Hepatocyte (in vitro differentiated cells): ENCODE data around the gene HLA-G. TPM values are rescaled to one million over a fixed set of nuclear protein-coding genes. Genes with fewer than 3 reads are reported as not detected.

Experiments
- DNase-seq: peaks from one replicate; pipeline ENCODE4 v3.0.0-alpha.2; 2016; ENCODE audit warnings: low spot score
- H2AFZ ChIP-seq: fragments of 200-600 bp; sonication (generic); 2 replicates; pipeline ENCODE4 v1.6.0; 2016; ENCODE audit warnings: antibody characterized with exemption, mild to moderate bottlenecking
- H3K27ac ChIP-seq: fragments of 200-600 bp; sonication (generic); 2 replicates; pipeline ENCODE4 v1.5.1; 2016; ENCODE audit warnings: mild to moderate bottlenecking
- H3K27me3 ChIP-seq: fragments of 200-600 bp; sonication (generic); 2 replicates; pipeline ENCODE4 v1.6.1; 2016
- H3K36me3 ChIP-seq: fragments of 200-600 bp; sonication (generic); replicated peaks from 2 replicates; pipeline ENCODE4 v1.5.1; 2016; ENCODE audit warnings: low read depth; ENCODE audit not compliant: insufficient read depth
- H3K4me1 ChIP-seq: fragments of 200-600 bp; sonication (generic); 2 replicates; pipeline ENCODE4 v1.5.1; 2016; ENCODE audit warnings: mild to moderate bottlenecking, moderate library complexity; ENCODE audit not compliant: insufficient read depth
- H3K4me2 ChIP-seq: fragments of 200-600 bp; sonication (generic); 2 replicates; pipeline ENCODE4 v1.6.0; 2016
- H3K4me3 ChIP-seq: fragments of 200-600 bp; sonication (generic); 2 replicates; pipeline ENCODE4 v1.5.1; 2016; ENCODE audit warnings: mild to moderate bottlenecking
- H3K79me2 ChIP-seq: fragments of 200-600 bp; sonication (generic); 2 replicates; pipeline ENCODE4 v1.6.0; 2017; ENCODE audit warnings: mild to moderate bottlenecking
- H3K9me2 ChIP-seq: fragments of 200-600 bp; sonication (generic); replicated peaks from 2 replicates; pipeline ENCODE4 v1.6.0; 2017; ENCODE audit warnings: mild to moderate bottlenecking; ENCODE audit not compliant: insufficient read depth
- H3K9me3 ChIP-seq: fragments of 200-600 bp; sonication (generic); 2 replicates; pipeline ENCODE4 v1.5.1; 2016; ENCODE audit warnings: low read depth, mild to moderate bottlenecking
- H4K20me1 ChIP-seq: fragments of 200-600 bp; sonication (generic); 2 replicates; pipeline ENCODE4 v1.6.0; 2016; ENCODE audit warnings: mild to moderate bottlenecking; ENCODE audit not compliant: insufficient read depth, poor library complexity, severe bottlenecking
- CTCF ChIP-seq: fragments of 200-600 bp; sonication (generic); IDR thresholded peaks from 2 replicates; pipeline ENCODE4 v1.5.1; 2016; ENCODE audit warnings: antibody characterized with exemption, mild to moderate bottlenecking; ENCODE audit not compliant: poor library complexity
- EZH2 ChIP-seq: fragments of 200-600 bp; sonication (generic); IDR thresholded peaks from 2 replicates; pipeline ENCODE4 v1.6.1; 2016; ENCODE audit warnings: antibody characterized with exemption, mild to moderate bottlenecking, borderline replicate concordance
- EZH2phosphoT487 ChIP-seq: fragments of 200-600 bp; sonication (generic); IDR thresholded peaks from one replicate; pipeline ENCODE4 v1.6.1; 2018; ENCODE audit warnings: antibody characterized with exemption, mild to moderate bottlenecking, low read depth, moderate library complexity; ENCODE audit not compliant: unreplicated experiment, severe bottlenecking
- WGBS: methylation state at CpG from one replicate; pipeline ENCODE4 v1.1.6; 2016; ENCODE audit warnings: low lambda C conversion rate; ENCODE audit errors: missing lambda C conversion rate; 5-methylcytosine and 5-hydroxymethylcytosine counted together
- polyA plus RNA-seq: library from polyadenylated mRNA; unstranded; fragments of >200 nt; fragmentation: Nextera tagmentation; extraction: Ambion mirVana; gene quantifications from 2 replicates; pipeline ENCODE4 v1.2.1, GENCODE V29; 2016
- total RNA-seq: library from RNA; depleted of rRNA; stranded (reverse); fragments of >200 nt; gene quantifications from 2 replicates; pipeline ENCODE4 v1.2.3, GENCODE V29; 2014

HLA-G gene
- total and polyA plus RNA-seq, 2 experiments from 2014 or later = 2.8 TPM; not detected in 1

- WGBS = 74% methylated on average over 2 of the region's 2 CpGs
- Histone ChIP-seq H3K9me2 (no peaks in the 10 kb centered on the region), H3K4me1 (no peaks in the 10 kb centered on the region), H3K9me3 (no peaks in the 10 kb centered on the region), H2AFZ (no peak overlapping the region), H3K27me3 (peaks cover 22% of the 10 kb centered on the region), H4K20me1 (no peaks in the 10 kb centered on the region), H3K4me2 (no peak overlapping the region), H3K4me3 (no peak overlapping the region), H3K27ac (no peak overlapping the region), H3K36me3 (peaks cover 3% of the 10 kb centered on the region), H3K79me2 (no peaks in the 10 kb centered on the region)
- no peak for DNase-seq
- no peak for TF ChIP-seq EZH2phosphoT487
- no peak for TF ChIP-seq EZH2
- TF ChIP-seq CTCF = no peak
Observed at GRCh38 chr6:29810371-29810770, 17.3 kb upstream of the HLA-G start.

DNA sequence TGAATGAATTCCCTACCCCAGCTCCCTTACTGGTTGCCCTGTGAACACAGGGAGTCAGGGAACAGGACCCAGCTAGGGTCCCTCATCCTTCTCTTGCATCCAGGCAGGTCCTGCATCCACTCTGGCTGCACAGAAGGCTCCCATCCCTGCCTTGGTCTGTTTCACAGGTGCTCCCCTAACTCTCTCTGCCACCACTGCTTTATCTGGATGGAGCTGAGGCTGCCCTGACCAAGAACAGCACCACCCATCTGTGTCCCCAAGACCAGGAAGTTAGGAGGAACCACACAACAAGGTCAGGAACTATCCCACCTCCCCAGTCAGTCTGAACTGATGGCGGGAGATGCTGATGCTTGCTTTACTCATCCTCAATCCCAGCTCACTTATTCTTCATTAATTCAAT is 16.2 kb upstream of the HLA-G start:
- DNase-seq = no peak
- Histone ChIP-seq H3K27ac (no peak overlapping the region), H3K36me3 (peaks cover 3% of the 10 kb centered on the region), H3K79me2 (no peaks in the 10 kb centered on the region), H2AFZ (no peak overlapping the region), H4K20me1 (no peaks in the 10 kb centered on the region), H3K4me1 (no peaks in the 10 kb centered on the region), H3K4me2 (no peak overlapping the region), H3K9me3 (no peaks in the 10 kb centered on the region), H3K27me3 (peaks cover 17% of the 10 kb centered on the region), H3K9me2 (no peaks in the 10 kb centered on the region), H3K4me3 (no peak overlapping the region)
- WGBS = 89% methylated on average over 1 of the region's 1 CpG
- TF ChIP-seq CTCF (no peak), EZH2phosphoT487 (no peak), EZH2 (no peak)

- WGBS = 21% methylated on average over 1 of the region's 1 CpG
- H3K79me2 ChIP-seq = no peaks in the 10 kb centered on the region
- no peak overlapping the region for H3K4me2 ChIP-seq
- peaks cover 5% of the 10 kb centered on the region for H3K27me3 ChIP-seq
- DNase-seq = no peak
- H3K9me3 ChIP-seq = no peaks in the 10 kb centered on the region
- H3K4me3 ChIP-seq = no peak overlapping the region
- H4K20me1 ChIP-seq = no peaks in the 10 kb centered on the region
- no peaks in the 10 kb centered on the region for H3K36me3 ChIP-seq
- no peaks in the 10 kb centered on the region for H3K9me2 ChIP-seq
- no peak overlapping the region for H2AFZ ChIP-seq
- H3K4me1 ChIP-seq = no peaks in the 10 kb centered on the region
- TF ChIP-seq EZH2phosphoT487 (no peak), CTCF (no peak), EZH2 (no peak)
- H3K27ac ChIP-seq = no peak overlapping the region
Observed at GRCh38 chr6:29813066-29813465, 14.6 kb upstream of the HLA-G start.

DNA sequence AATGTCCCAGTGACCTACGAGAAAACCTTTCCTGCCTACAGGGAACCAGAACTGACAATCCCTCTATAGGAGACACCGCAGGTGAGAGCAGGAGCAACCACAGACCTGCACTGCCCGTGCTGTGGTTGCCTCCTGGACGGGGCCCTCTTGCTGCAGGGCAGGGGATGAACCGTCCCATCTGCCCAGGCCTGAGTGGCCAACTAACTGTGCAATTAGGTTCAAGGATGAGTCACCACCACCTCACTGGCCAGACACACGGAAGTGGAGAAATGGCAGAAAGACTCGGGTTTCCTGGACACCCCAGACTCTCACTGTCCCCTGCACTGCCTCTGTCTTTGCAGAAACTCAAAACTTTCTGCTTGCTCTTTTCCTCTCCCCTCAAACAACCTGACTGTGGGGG is 13.8 kb upstream of the HLA-G start:
- no peak overlapping the region for H3K27ac ChIP-seq
- H3K4me1 ChIP-seq = no peaks in the 10 kb centered on the region
- H3K36me3 ChIP-seq = no peaks in the 10 kb centered on the region
- no peak for TF ChIP-seq CTCF
- no peak for TF ChIP-seq EZH2
- TF ChIP-seq EZH2phosphoT487 = no peak
- H3K4me2 ChIP-seq = no peak overlapping the region
- H3K9me3 ChIP-seq = no peaks in the 10 kb centered on the region
- DNase-seq = no peak
- no peaks in the 10 kb centered on the region for H3K27me3 ChIP-seq
- H2AFZ ChIP-seq = no peak overlapping the region
- no peaks in the 10 kb centered on the region for H4K20me1 ChIP-seq
- 66% methylated on average over 7 of the region's 7 CpGs for WGBS
- H3K9me2 ChIP-seq = no peaks in the 10 kb centered on the region
- no peaks in the 10 kb centered on the region for H3K79me2 ChIP-seq
- H3K4me3 ChIP-seq = no peak overlapping the region
